DMS53 treated with DMSO at 0.1 percent for 48 hours (cell line): Measurements from ENCODE around the gene SLX9.

ENCODE experiments used
- DNase-seq: peaks from one replicate; lab custom pipeline; 2025; ENCODE audit not compliant: unreplicated experiment; lab: John Stamatoyannopoulos, UW

The SLX9 gene

DNA sequence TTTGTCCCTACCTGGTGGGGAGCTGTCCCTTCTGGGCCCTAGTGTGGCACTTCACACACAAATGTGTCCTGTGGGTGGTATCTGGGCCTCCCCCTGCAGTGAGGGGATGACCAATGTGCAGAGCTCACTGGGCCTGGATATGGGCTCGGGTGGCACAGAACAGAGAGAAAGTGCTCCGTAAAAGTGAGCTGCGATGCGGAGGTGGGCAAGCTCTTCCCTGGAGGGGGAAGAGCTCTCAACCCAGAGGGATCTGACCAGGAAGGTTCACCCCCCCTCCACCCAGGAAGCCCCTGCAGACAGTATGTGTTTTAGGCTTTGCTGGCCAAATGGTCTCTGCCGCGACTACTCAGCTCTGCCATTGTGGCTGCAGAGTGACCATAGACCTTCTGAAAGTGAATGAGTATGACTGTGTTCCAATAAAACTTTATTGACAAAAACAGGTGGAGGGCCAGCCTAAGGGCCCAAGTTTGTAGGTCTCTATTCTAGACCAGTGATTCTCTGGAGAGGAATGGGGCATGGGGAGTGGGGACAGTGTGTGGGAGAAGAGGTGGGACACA lies 10.5 kb upstream of the SLX9 start:
- DNase-seq = no peak

DNA sequence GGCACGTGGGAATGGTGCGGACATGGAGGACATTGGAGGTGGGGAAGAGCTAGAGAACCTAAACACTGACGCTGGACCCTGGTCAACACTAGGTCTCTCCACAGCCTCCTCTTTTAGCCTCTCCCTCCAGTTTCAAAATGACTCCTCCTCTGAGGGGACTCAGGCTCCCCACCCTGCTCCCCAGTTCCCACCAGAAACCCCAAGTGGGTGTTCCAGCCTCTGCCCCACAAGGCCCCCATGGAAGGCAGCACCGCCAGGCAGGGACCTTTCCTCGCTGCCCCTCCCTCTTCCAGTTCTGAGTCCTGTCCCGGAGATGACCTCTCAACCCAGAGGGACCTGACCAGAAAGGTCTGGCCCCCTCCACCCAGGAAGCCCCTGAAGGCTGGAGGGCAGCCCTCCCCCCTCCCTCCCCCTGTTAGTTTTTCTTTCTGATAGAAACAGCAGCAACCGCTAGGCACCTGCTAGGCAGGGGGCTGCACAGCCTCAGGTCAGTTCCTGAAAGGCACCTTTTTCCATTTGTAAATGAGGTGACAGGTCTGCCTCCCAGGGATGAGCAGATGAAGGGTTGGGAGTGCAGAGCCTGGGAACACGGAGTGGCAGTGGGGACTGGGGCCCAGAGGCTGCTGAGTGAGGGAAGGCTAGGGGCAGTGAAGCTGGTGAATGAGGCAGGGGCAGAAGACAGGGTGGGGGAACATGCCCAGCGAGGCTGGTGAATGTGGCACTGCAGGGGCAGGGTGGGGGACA lies 9.9 kb upstream of the SLX9 start:
- DNase-seq = no peak

DNA sequence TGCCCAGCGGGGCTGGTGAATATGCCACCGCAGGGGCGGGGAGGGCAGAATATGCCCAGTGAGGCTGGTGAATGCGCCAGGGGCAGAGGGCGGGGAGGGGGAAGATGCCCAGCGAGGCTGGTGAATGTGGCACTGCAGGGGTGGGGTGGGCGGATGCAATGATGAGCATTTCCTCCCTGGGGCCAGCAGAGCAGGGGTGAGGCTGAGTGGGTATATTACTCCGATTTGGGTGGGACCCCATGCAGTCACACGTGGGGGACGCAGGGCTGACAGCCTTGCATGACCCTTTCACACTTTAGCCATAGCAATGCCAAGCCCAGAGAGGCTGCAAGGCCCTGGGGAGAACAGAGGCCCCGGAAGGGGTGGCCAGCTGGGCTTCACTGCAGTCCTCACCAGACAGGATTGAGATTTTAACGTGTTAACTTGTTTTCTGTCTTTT lies 9.3 kb upstream of the SLX9 start:
- DNase-seq = no peak

DNA sequence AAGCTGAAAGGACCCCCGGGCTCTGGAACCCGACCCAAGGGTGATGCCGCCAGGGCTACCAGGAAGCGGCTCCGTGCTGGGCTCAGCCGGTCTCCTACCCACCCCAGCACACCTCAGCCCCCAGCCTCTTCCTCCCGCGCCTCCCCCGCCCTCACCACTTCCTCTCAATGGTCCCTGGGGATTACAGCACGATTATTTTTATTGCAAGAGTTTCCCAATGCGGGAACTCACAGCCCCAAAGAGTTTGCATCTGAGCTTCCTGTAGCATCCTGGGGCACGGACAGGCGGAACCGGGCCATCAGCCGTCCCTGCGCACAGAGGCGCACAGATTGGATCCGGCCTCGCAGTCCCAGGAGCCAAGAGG lies 8.7 kb upstream of the SLX9 start:
- DNase-seq = no peak

DNA sequence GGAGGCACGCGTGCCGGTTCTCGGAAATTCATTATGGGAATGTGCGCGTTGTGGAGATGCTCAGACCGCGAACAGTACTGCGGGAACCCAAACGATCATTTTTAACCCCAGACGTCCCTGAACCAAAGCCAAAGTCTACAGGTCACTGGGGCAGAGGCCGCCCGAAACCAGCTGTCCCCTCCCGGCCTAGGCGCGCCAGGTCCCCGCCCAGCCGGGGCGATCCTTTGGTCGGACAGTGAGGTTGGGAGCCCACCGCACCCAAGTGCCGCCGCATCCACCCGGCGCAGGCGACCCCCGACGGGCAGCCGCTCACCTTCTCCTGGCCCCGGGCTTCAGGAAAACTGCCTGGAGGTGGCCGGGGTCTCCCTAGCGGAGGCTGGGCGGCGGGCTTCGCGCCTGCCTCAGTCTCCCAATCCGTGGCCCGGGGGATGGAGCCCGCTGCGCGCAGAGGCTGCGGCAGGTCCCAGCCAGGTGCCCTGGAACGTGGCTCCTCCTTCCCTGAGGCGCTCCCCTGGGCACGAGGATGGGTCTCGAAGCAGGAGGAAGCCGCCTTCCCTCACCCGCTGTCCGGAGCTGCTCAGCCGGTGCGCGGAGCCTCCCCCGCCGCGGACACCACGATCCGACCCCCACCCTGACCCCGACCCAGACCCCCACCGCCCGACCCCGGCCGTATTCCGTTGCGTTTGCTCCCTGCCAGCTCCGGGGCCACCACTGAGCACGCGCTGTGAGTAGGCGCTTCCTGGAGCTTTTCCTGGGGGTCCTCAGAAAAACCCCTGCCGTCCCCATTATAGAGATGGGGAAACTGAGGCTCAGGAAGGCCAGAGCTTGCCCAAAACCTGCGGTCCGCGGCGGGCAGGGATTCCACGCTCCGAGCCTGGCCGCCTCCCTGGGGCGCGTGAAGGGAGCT lies 8.1 kb upstream of the SLX9 start:
- DNase-seq = no peak

DNA sequence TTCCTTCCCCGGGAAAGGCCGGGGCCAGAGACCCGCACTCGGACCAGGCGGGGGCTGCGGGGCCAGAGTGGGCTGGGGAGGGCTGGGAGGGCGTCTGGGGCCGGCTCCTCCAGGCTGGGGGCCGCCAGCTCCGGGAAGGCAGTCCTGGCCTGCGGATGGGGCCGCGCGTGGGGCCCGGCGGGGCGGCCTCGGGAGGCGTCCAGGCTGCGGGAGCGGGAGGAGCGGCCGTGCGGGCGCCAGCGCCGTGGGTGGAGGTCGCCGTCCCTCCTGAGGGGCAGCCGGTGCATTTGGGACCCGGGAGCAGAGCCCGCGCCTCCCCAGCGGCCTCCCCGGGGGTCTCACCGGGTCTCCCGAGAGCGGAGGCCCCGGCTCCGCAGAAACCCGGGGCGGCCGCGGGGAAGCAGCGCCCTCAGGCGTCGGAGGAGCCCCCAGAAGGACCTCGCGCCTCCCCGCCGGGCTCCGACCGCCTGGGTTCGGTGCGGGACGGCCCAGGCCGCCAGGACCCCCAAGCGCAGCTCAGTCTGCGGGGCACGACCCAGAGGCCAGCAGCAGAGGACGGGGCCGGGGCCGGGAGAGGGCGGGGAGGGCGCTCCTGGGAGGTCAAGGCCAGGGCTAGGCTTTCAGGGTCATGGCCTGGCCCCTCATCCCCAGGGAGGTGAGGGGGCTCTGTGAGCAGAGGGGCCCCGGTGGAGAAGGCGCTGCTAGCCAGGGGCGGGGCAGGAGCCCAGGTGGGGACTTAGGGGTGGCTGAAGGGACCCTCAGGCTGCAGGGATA lies 7.2 kb upstream of the SLX9 start:
- no peak for DNase-seq

DNA sequence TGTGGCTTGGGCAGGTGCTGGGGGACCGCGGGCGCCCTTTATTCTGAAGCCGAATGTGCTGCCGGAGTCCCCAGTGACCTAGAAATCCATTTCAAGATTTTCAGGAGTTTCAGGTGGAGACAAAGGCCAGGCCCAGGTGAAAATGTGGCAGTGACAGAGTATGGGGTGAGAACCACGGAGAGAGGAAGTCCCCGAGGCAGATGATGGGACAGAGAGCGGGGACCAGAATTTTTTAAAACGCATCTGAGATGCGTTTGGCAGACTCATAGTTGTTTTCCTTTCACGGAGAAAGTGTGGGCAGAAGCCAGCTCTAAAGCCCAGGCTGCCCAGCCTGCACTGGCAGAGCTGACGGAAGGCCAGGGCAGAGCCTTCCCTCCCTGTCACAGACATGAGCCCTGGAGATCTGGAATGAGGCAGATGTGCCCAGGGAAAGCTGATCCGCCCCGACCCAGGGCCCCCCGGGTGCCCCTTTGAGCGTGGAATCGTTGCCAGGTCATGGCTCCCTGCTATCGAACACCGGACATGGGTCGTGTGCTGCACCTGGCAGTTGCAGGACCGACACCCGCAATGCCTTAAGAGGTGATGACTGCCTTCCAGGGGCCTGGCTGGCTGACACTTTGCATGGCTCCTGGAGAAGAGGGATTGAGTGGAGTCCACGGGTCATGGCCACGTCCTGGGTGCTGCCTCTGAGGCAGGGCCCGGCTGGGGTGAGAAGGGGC lies 6.5 kb upstream of the SLX9 start:
- no peak for DNase-seq

DNA sequence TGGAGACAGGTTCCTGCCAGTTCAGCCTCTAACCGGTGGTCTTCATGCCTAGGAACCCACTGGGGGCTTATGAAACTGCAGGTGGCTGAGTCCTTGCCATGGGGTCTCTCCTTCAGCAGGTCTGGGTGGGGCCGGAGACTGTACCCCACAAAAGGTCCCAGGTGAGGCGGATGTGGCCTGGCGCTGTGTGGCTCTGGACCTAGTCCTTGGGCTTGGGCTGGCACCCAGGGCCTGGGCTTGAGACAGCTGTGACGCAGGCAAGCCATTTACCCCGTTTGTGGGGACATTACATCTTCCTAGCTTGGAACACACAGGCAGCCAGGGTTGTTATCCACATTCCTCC lies 5.9 kb upstream of the SLX9 start:
- DNase-seq = no peak

DNA sequence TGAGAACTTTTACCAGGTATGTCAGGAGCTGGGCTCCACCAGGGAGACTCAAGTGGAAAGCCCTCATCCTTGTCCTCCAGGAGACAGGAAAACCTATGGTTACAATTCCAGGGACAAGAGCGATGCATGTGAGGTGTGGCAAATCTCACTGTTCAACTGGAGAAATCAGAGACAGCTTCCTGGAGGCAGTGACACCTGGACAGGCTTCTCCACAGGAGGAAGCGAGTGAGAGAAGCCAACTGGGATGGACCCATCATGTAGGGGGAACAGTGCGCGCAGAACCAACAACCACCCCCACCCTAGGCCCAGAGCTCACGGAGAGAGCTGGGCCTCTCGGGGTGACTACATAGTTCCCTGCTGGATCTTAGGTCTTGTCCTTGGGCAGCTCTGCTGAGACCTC lies 5.6 kb upstream of the SLX9 start:
- DNase-seq = no peak

DNA sequence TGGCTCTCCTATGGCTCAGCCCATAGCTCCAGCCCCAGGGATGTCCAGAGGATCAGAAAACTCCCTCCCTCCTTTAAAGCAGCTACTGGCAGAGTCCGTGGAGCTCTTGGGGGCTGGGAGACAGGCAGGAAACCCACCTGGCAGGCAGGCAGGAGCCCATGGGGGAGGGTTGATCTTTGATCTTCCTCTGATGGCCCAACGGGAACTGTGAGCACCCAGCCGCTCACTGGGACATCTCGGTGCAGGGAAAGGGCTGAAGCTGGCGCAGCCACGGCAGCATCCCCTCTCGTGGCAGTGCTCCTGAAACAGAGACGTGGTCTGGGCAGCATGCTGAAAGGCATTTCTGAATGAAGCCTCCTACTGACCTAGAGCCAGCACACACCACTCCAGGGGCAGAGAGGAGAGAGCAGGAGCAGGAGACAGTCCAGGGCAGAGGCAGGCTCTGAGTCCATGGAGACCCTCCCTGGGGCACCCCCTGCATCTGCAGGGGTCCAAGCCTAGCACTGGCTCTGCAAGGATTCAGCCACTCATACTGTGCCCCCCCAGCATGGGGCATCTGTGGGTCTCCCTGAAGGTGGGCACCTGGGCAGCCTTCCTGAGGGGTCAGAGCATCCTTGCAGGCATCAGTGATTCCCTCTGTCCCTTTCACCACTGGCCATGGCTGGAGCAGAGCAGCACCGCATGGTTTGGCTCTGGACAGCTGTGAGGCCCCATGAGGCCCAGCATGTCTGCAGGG lies 4.9 kb upstream of the SLX9 start:
- DNase-seq = no peak

DNA sequence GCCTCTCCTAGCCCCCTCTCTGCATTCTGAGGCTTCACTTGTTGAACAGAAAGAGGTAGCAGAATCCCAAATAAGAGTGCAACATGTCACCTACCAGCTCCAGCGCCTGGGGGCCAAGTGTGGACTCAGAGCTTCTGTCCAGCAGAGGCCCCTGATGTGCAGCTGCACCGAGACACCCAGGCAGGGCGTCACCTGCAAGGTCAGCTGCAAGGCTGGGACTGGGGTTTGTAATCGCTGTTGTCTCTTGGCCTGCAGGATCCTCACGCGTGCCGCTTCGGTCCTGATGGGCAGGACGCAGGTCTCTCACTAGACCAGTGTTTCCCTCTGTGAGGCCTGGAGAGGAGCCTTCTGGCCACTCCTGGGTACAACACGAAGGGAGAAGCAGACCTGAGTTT lies 4.3 kb upstream of the SLX9 start:
- DNase-seq = no peak

DNA sequence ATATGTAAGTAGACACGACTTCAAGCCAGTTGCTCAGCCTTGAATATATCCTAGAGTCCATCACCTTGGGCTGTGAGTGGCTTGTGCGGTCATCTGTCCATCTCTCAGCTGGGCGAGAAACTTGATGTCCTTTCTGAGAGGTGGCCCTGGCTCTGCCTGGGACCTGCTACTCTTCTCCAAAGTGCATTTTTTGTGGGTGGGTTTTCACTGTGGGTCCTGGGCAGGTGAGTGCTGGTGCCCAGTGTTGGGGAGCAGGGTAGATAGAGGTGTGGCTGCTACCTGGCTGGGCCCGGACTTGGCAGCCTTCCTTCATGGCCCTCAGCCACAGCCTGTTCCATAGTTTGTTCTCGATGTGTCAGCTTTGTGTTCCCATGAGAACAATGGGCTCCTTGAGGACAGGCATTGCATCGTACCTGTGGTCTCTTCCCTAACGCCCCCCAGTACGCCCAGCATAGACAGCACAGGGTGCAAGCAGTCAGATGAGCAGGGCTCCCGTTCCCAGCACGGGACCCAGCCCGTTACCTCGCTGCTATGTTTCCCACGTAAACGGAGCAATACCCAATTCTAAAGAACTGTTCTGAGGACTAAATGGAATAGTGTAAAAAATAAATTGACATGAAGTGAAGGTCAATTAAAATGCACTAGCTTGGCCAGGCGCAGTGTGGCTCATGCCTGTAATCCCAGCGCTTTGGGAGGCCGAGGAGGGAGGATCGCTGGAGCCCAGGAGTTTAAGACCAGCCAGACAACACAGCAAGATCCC lies 877 bp upstream of the SLX9 start:
- DNase-seq = no peak

DNA sequence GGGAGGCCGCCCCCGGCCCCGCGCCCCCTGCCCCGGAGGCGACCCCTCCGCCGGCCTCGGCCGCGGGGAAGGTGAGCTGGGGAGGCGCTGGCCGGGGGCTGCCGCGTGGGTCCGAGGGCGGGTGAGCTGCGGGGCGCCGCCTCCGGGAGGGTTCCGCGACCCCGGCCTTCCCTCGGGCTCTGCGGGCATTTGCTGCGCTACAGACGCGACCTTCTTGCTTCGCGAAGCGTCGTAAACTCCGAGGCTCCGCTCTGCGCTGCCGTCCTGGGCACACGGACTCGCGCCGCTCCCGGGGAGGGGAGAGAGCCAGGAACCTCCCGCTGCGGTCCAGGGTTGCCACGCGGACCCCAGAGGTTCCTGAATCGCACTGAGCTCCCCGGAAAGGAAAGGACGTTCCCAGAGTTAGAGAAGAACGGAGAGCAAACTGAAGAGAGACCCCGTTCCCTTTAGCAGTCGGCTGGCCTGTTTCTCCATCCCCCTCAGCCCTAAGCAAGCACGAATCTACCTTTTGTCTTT lies 345 bp downstream of the SLX9 start:
- no peak for DNase-seq

DNA sequence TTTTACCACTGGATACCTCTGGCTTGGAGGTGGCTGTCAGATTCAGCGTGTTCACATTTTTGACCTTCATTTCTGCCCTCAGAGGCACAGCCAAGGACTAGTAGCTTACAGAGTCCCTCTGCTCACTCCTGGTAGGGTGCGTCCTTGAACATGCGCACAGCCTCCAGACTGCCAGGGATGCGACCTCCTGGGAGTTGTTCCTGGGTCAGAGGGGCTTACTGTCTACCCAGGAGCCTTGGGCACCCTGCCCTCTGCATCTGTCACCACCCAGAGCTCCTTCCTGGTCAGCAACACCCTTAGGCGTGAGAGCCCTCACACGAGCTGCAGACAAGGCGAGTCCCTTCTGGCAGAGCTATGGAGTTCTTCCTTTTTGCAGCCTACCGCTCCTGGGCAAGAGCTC lies 1.7 kb downstream of the SLX9 start:
- no peak for DNase-seq

DNA sequence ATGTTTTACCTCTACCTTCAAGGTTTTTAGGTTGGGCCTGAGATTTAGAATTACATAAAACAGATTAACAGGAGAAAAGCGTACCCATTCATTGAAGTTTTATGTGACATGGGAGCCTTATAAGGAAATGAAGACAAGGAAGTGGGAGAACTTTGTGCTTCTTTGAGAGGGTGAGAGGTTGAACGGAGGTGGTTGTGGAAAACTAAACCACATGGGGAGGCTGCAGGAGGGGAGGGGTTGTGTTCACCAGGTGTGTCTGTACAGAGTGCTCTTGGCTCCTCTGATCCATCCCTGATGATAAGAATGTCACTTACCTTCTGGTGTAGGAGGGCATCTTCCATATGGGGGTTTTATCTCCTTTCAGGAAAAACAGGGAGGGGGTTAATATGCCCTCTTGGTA lies 2.7 kb downstream of the SLX9 start:
- no peak for DNase-seq

DNA sequence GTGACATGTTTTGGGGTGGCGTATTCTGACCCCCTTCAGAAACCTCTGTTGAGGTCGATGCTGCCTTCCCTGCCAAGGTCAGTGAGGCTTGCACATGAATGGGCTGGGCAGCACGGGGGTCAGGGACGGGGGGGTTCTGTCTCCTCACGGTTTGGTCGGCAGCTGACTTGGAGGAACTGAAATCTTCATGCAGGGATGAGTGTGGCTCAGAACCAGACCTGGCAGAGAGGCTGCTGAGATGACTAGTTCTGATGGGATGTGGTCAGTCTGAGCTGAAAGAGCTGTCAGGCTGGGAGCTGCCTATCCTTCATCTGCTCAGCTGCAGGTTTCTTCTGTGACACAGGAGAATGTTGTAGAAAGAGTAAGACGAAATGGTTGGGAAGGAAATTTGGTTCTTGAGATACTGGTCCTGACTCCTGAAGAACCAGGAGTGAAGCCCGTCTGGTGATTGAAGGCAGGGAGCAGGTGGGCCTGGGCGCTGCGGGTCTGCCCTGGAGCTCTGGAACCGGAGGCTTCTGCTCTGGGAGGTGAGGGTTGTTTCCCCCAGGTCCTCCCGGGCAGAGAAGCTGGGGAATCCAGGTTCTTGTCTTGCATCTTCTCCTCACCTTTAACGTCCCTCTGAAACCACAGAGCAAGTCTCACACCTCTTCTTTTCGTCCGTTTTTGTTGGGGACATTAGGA lies 3.3 kb downstream of the SLX9 start:
- DNase-seq = no peak

DNA sequence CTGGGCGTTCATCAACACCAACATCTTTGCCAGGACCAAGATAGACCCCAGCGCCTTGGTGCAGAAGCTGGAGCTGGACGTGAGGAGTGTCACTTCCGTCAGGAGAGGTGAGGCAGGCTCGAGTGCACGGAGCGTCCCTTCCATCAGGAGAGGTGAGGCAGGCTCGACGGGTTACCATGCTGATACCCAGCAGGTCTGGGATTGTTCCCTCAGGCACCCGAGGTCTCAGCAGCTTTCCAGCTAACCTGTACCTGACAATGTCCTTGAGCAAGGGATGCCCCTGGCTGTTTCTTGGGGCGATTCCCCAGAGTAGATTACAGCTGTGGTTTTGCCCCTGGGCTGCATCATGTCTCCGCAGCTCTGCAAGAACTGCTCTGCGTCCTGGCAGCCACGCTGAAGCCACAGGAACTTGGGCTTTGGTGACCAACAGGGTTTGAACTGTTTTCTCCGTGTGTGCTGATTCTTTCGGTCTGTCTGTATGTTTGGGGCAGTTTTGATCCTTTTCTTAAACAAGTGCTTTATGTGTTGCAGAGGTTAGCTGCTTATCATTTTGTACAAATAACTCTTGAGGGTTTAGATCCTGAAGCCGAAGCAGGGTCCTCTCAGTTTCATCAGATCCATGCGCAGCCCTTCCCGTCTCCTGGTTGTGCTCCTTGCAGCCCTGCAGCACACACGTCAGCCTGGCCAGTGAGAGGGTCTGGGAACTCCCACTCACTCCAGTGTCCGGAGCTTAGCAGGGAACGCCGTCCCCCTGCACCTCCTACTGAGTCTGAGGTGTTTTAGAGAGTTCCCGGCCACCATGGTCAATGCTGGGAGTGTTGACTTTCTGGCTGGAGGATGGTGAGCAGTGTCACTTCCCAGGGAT lies 4.1 kb downstream of the SLX9 start:
- no peak for DNase-seq

DNA sequence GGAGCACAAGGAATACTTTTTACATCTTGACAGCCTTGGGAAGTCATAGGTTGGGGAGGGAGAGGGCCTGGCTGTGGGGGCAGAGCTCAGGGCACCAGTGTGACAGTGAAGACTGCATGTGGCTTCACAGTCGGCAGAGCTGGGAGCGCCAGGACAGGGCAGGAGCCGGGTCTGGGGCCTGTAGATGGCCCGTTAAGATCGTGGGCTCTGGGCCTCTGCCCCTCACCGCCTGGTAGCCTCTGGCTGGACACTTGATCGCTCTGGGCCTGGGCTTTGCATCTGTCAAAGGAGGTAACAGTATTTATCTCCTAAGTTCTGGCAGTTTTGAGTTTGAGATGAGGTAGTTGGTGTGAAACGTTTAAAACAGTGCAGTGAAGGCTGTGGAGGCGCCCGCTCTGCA lies 4.8 kb downstream of the SLX9 start:
- DNase-seq = no peak
